CD14-positive monocyte (primary cell): Measurements from ENCODE around the gene DHCR24. TPM values are rescaled to one million over a fixed set of nuclear protein-coding genes. Genes with fewer than 3 reads are reported as not detected.

Experiments used
- DNase-seq, 3 donors: peaks; one replicate each; pipeline ENCODE4 v3.0.0-alpha.2; 2011 to 2022
- H2AFZ ChIP-seq: 2 replicates; pipeline ENCODE4 v1.6.0; 2012; ENCODE audit warnings: mild to moderate bottlenecking, low read depth, low read length, inconsistent platforms; ENCODE audit not compliant: insufficient read depth, poor library complexity, severe bottlenecking
- H3K27ac ChIP-seq, 2 donors: 1 replicate in 1 of 2; 2 replicates in 1 of 2; pipeline ENCODE4 v1.5.1; 2012 to 2013; ENCODE audit warnings: low read length in 2 of 2, control low read depth in 1 of 2, inconsistent platforms in 1 of 2, low read depth in 1 of 2, mild to moderate bottlenecking in 1 of 2
- H3K27me3 ChIP-seq, 2 donors: one replicate each; pipeline versions ENCODE4 v1.6.0 to v1.6.1; 2011 to 2013; ENCODE audit warnings: low read length in 2 of 2; ENCODE audit not compliant: control insufficient read depth in 2 of 2, insufficient read depth in 2 of 2
- H3K36me3 ChIP-seq, 2 donors: replicated peaks in 1 of 2; 1 replicate in 1 of 2; 2 replicates in 1 of 2; pipeline versions ENCODE4 v1.5.1 to v1.6.1; 2012 to 2013; ENCODE audit warnings: low read length in 2 of 2, control low read depth in 1 of 2, inconsistent platforms in 1 of 2, mild to moderate bottlenecking in 1 of 2; ENCODE audit not compliant: insufficient read depth in 2 of 2, control insufficient read depth in 1 of 2
- H3K4me1 ChIP-seq, 2 donors: 1 replicate in 1 of 2; 2 replicates in 1 of 2; pipeline versions ENCODE4 v1.5.1 to v1.6.1; 2012 to 2013; ENCODE audit warnings: low read length in 2 of 2, control low read depth in 1 of 2, inconsistent platforms in 1 of 2, mild to moderate bottlenecking in 1 of 2, moderate library complexity in 1 of 2; ENCODE audit not compliant: insufficient read depth in 2 of 2, control insufficient read depth in 1 of 2
- H3K4me2 ChIP-seq: replicated peaks from 2 replicates; pipeline ENCODE3; 2012; ENCODE audit warnings: low read length, moderate library complexity, mild to moderate bottlenecking; ENCODE audit not compliant: poor library complexity, severe bottlenecking; ENCODE audit errors: extremely low read depth
- H3K4me3 ChIP-seq, 3 experiments: fragments of 200-600 bp in 1 of 3; sonication (generic) in 1 of 3; replicated peaks in 1 of 3; 1 replicate in 2 of 3; 2 replicates in 1 of 3; pipeline ENCODE4 v1.5.1; 2011 to 2013; ENCODE audit warnings: low read length in 3 of 3, mild to moderate bottlenecking in 3 of 3, control low read depth in 2 of 3, low read depth in 2 of 3, inconsistent platforms in 1 of 3, moderate library complexity in 1 of 3
- H3K79me2 ChIP-seq: 2 replicates; pipeline ENCODE4 v1.6.0; 2012; ENCODE audit warnings: mild to moderate bottlenecking, control low read depth, inconsistent platforms, low read length, moderate library complexity; ENCODE audit not compliant: insufficient read depth
- H3K9ac ChIP-seq: 2 replicates; pipeline ENCODE4 v1.6.0; 2017; ENCODE audit warnings: low read length, mild to moderate bottlenecking; ENCODE audit not compliant: insufficient read depth, poor library complexity, severe bottlenecking
- H3K9me3 ChIP-seq, 2 donors: replicated peaks in 1 of 2; 1 replicate in 1 of 2; 2 replicates in 1 of 2; pipeline versions ENCODE4 v1.5.1 to v1.6.1; 2012 to 2013; ENCODE audit warnings: low read length in 2 of 2, control low read depth in 1 of 2; ENCODE audit not compliant: control insufficient read depth in 1 of 2, insufficient read depth in 1 of 2
- H4K20me1 ChIP-seq: 2 replicates; pipeline ENCODE4 v1.6.0; 2012; ENCODE audit warnings: mild to moderate bottlenecking, low read length, control low read depth, moderate library complexity; ENCODE audit not compliant: insufficient read depth
- H3K27ac Mint-ChIP-seq, 7 donors: one replicate each; pipeline ENCODE4 v1.8.0; 2020; ENCODE audit warnings: mild to moderate bottlenecking in 7 of 7, mixed read lengths in 7 of 7, moderate library complexity in 6 of 7, inconsistent platforms in 2 of 7
- H3K27me3 Mint-ChIP-seq, 3 donors: one replicate each; pipeline ENCODE4 v1.8.0; 2021 to 2022; ENCODE audit warnings: low read depth in 3 of 3, mild to moderate bottlenecking in 3 of 3, mixed read lengths in 3 of 3, moderate library complexity in 3 of 3, inconsistent platforms in 1 of 3
- H3K36me3 Mint-ChIP-seq, 2 donors: one replicate each; pipeline ENCODE4 v1.8.0; 2020; ENCODE audit warnings: mixed read lengths in 2 of 2, inconsistent platforms in 1 of 2, mild to moderate bottlenecking in 1 of 2
- H3K4me1 Mint-ChIP-seq: one replicate; pipeline ENCODE4 v1.8.0; 2020; ENCODE audit warnings: mild to moderate bottlenecking, mixed read lengths
- H3K4me3 Mint-ChIP-seq, 2 donors: one replicate each; pipeline ENCODE4 v1.8.0; 2020; ENCODE audit warnings: mild to moderate bottlenecking in 2 of 2, mixed read lengths in 2 of 2, moderate library complexity in 1 of 2
- H3K9me3 Mint-ChIP-seq, 7 donors: one replicate each; pipeline ENCODE4 v1.8.0; 2020 to 2022; ENCODE audit warnings: mixed read lengths in 7 of 7, mild to moderate bottlenecking in 6 of 7, moderate library complexity in 6 of 7, inconsistent platforms in 2 of 7
- CTCF ChIP-seq: fragments of 200-600 bp; IDR thresholded peaks from one replicate; pipeline ENCODE4 v1.8.0; 2022; ENCODE audit warnings: antibody characterized with exemption, mild to moderate bottlenecking
- WGBS: methylation state at CpG from one replicate; pipeline ENCODE4 v1.1.5; 2013; ENCODE audit warnings: missing lambda C conversion rate; ENCODE audit not compliant: insufficient coverage; 5-methylcytosine and 5-hydroxymethylcytosine counted together
- intact Hi-C, 2 donors: fragments of 100-400 bp; cut with micrococcal nuclease; formaldehyde crosslinking; loops; one replicate each; pipeline versions ENCODE4 v1.15.0 to v1.15.1; 2023
- polyA plus RNA-seq, 3 donors: library from polyadenylated mRNA; depleted of rRNA in 1 of 3; unstranded in 2 of 3; stranded (reverse) in 1 of 3; fragments of 300-500 nt in 2 of 3; fragments of >200 nt in 1 of 3; fragmentation: Illumina TruSeq in 2 of 3; gene quantifications; 1 replicate in 2 of 3; 2 replicates in 1 of 3; pipeline ENCODE4 v1.2.3, GENCODE V29; 2012 to 2021

DHCR24 gene
- polyA plus RNA-seq, 3 donors = 0.48 to 3.5 (median 3.0) TPM

GRCh38 chr1:54879872-54880271, 7.1 kb downstream of the DHCR24 start:
- H3K4me3 ChIP-seq = no peak overlapping the region
- no peak overlapping the region for H3K4me3 Mint-ChIP-seq
- peaks cover 0 to 16% of the 10 kb centered on the region in 2 donors for H3K36me3 ChIP-seq
- H2AFZ ChIP-seq = no peak overlapping the region
- no peak overlapping the region for H3K9ac ChIP-seq
- H3K4me1 ChIP-seq = peaks cover 8 to 15% of the 10 kb centered on the region in 2 donors
- TF ChIP-seq CTCF = no peak
- H3K27ac Mint-ChIP-seq = no peak overlapping the region
- H3K4me1 Mint-ChIP-seq = peaks cover 17% of the 10 kb centered on the region
- no peaks in the 10 kb centered on the region for H3K27me3 ChIP-seq
- no peaks in the 10 kb centered on the region for H3K9me3 ChIP-seq
- no peaks in the 10 kb centered on the region for H3K79me2 ChIP-seq
- intact Hi-C loops = no loop called here
- H3K27ac ChIP-seq = no peak overlapping the region
- WGBS = no CpG with 5 or more reads among the region's 1 CpG
- peaks cover 0 to 4% (median 0%) of the 10 kb centered on the region in 3 donors for H3K27me3 Mint-ChIP-seq
- DNase-seq = no peak
- H3K36me3 Mint-ChIP-seq = peaks cover 23 to 48% of the 10 kb centered on the region in 2 donors
- H4K20me1 ChIP-seq = no peaks in the 10 kb centered on the region
- no peak overlapping the region for H3K4me2 ChIP-seq
- H3K9me3 Mint-ChIP-seq = peaks cover 0 to 4% (median 0%) of the 10 kb centered on the region in 7 donors

GRCh38 chr1:54876814-54877213, 10.2 kb downstream of the DHCR24 start:
- no peaks in the 10 kb centered on the region for H3K4me1 ChIP-seq
- H3K4me2 ChIP-seq = no peak overlapping the region
- Mint-ChIP-seq H3K4me1 (no peaks in the 10 kb centered on the region), H3K36me3 (peaks cover 28 to 57% of the 10 kb centered on the region in 2 donors), H3K27me3 (peaks cover 0 to 1% (median 0%) of the 10 kb centered on the region in 3 donors), H3K4me3 (no peak overlapping the region), H3K27ac (no peak overlapping the region), H3K9me3 (peaks cover 0 to 4% (median 0%) of the 10 kb centered on the region in 7 donors)
- H4K20me1 ChIP-seq = no peaks in the 10 kb centered on the region
- no peak overlapping the region for H3K4me3 ChIP-seq
- H3K36me3 ChIP-seq = peaks cover 0 to 20% of the 10 kb centered on the region in 2 donors
- no peak for TF ChIP-seq CTCF
- no peak overlapping the region for H3K27ac ChIP-seq
- intact Hi-C loops = no loop called here
- no peaks in the 10 kb centered on the region for H3K9me3 ChIP-seq
- no peaks in the 10 kb centered on the region for H3K79me2 ChIP-seq
- WGBS = 100% methylated on average over 2 of the region's 5 CpGs
- no peak overlapping the region for H2AFZ ChIP-seq
- no peak overlapping the region for H3K9ac ChIP-seq
- no peaks in the 10 kb centered on the region for H3K27me3 ChIP-seq
- DNase-seq = no peak
